Osteocyte (in vitro differentiated cells): ENCODE measurements around the gene IGF2BP3. TPM values are rescaled to one million over a fixed set of nuclear protein-coding genes. Genes with fewer than 3 reads are reported as not detected.
"Not testable (repeated sequence)": the region's sequence is repeated elsewhere in the genome, so short reads cannot be mapped to it uniquely, and the experiment has no call there.

Experiments used
- DNase-seq: peaks from one replicate; pipeline ENCODE4 v3.0.0; 2021; ENCODE audit warnings: mixed read lengths; ENCODE audit not compliant: unreplicated experiment; ENCODE audit errors: extremely low spot score
- H3K27ac Mint-ChIP-seq: one replicate; pipeline ENCODE4 v1.8.0; 2021; ENCODE audit warnings: mild to moderate bottlenecking, mixed read lengths; ENCODE audit not compliant: unreplicated experiment
- H3K27me3 Mint-ChIP-seq: one replicate; pipeline ENCODE4 v1.8.0; 2021; ENCODE audit warnings: mixed read lengths; ENCODE audit not compliant: unreplicated experiment
- H3K36me3 Mint-ChIP-seq: one replicate; pipeline ENCODE4 v1.8.0; 2021; ENCODE audit warnings: mixed read lengths; ENCODE audit not compliant: unreplicated experiment
- H3K4me1 Mint-ChIP-seq: one replicate; pipeline ENCODE4 v1.8.0; 2021; ENCODE audit warnings: mixed read lengths; ENCODE audit not compliant: unreplicated experiment
- H3K4me3 Mint-ChIP-seq: one replicate; pipeline ENCODE4 v1.8.0; 2021; ENCODE audit warnings: mild to moderate bottlenecking, moderate library complexity, mixed read lengths; ENCODE audit not compliant: unreplicated experiment
- H3K9me3 Mint-ChIP-seq: one replicate; pipeline ENCODE4 v1.8.0; 2021; ENCODE audit warnings: mixed read lengths; ENCODE audit not compliant: unreplicated experiment
- CTCF ChIP-seq: fragments of 200-600 bp; sonication (generic); IDR thresholded peaks from 2 replicates; pipeline ENCODE4 v1.5.0; 2021; ENCODE audit warnings: antibody characterized with exemption, mild to moderate bottlenecking, moderate library complexity
- total RNA-seq: library from RNA; stranded (reverse); gene quantifications from 2 replicates; pipeline ENCODE4 v1.2.1, GENCODE V29; 2021

The IGF2BP3 gene
- total RNA-seq, 1 donor from 2014 or later, result 70.0 TPM

- H3K27me3 Mint-ChIP-seq, result no peaks in the 10 kb centered on the region
- peaks cover 38% of the 10 kb centered on the region for H3K36me3 Mint-ChIP-seq
- no peak for TF ChIP-seq CTCF
- H3K9me3 Mint-ChIP-seq, result peaks cover under 1% of the 10 kb centered on the region
- H3K27ac Mint-ChIP-seq, result peak overlapping the region; percentile 54
- peaks cover 48% of the 10 kb centered on the region for H3K4me1 Mint-ChIP-seq
- DNase-seq, result no peak
- H3K4me3 Mint-ChIP-seq, result no peak overlapping the region
Measured at GRCh38 chr7:23332193-23332592, 138.1 kb downstream of the IGF2BP3 start.

GRCh38 chr7:23331132-23331531 lies 139.2 kb downstream of the IGF2BP3 start:
- Mint-ChIP-seq H3K4me3 (no peak overlapping the region), H3K27ac (no peak overlapping the region), H3K9me3 (no peaks in the 10 kb centered on the region), H3K27me3 (no peaks in the 10 kb centered on the region), H3K4me1 (peaks cover 47% of the 10 kb centered on the region), H3K36me3 (peaks cover 34% of the 10 kb centered on the region)
- no peak for TF ChIP-seq CTCF
- no peak for DNase-seq

GRCh38 chr7:23315366-23315765 lies 154.9 kb downstream of the IGF2BP3 start:
- no peak for DNase-seq
- no peaks in the 10 kb centered on the region for H3K27me3 Mint-ChIP-seq
- no peaks in the 10 kb centered on the region for H3K9me3 Mint-ChIP-seq
- no peak overlapping the region for H3K4me3 Mint-ChIP-seq
- H3K27ac Mint-ChIP-seq, result no peak overlapping the region
- no peak for TF ChIP-seq CTCF
- no peaks in the 10 kb centered on the region for H3K4me1 Mint-ChIP-seq
- peaks cover 61% of the 10 kb centered on the region for H3K36me3 Mint-ChIP-seq

- not testable (repeated sequence) for H3K27ac Mint-ChIP-seq, H3K9me3 Mint-ChIP-seq, H3K27me3 Mint-ChIP-seq, H3K4me1 Mint-ChIP-seq, H3K4me3 Mint-ChIP-seq, DNase-seq
- H3K36me3 Mint-ChIP-seq, result peaks cover 71% of the 10 kb centered on the region
Measured at GRCh38 chr7:23312141-23312540, 158.2 kb downstream of the IGF2BP3 start.

- H3K9me3 Mint-ChIP-seq, result no peaks in the 10 kb centered on the region
- DNase-seq, result no peak
- no peak overlapping the region for H3K4me3 Mint-ChIP-seq
- H3K36me3 Mint-ChIP-seq, result peaks cover 79% of the 10 kb centered on the region
- H3K27me3 Mint-ChIP-seq, result no peaks in the 10 kb centered on the region
- H3K27ac Mint-ChIP-seq, result no peak overlapping the region
- TF ChIP-seq CTCF, result no peak
- H3K4me1 Mint-ChIP-seq, result peaks cover 10% of the 10 kb centered on the region
Measured at GRCh38 chr7:23308754-23309153, 161.5 kb downstream of the IGF2BP3 start.

GRCh38 chr7:23306936-23307521 lies 163.3 kb downstream of the IGF2BP3 start:
- Mint-ChIP-seq H3K27ac (peak overlapping the region; percentile 21), H3K36me3 (peaks cover 74% of the 10 kb centered on the region), H3K9me3 (no peaks in the 10 kb centered on the region), H3K27me3 (no peaks in the 10 kb centered on the region), H3K4me1 (peaks cover 15% of the 10 kb centered on the region), H3K4me3 (no peak overlapping the region)
- no peak for TF ChIP-seq CTCF
- DNase-seq, result no peak
